GM21723 (cell line): ENCODE results near the gene GKN2.

Source experiments
- ATAC-seq: cut with Tn5 transposase; IDR thresholded peaks from one replicate; pipeline ENCODE4 v1.9.1; 2021; ENCODE audit warnings: mild to moderate bottlenecking, moderate library complexity; ENCODE audit not compliant: unreplicated experiment

The GKN2 gene

GRCh38 chr2:68921646-68922045 lies 31.0 kb downstream of the GKN2 start:
- ATAC-seq: no peak

- ATAC-seq: no peak
Measured at GRCh38 chr2:68920481-68921170, 32.1 kb downstream of the GKN2 start.

- ATAC-seq: no peak
Measured at GRCh38 chr2:68918497-68918896, 34.2 kb downstream of the GKN2 start.

GRCh38 chr2:68917034-68917718 lies 35.5 kb downstream of the GKN2 start:
- no peak for ATAC-seq

- no peak for ATAC-seq
Measured at GRCh38 chr2:68916226-68916625, 36.5 kb downstream of the GKN2 start.

GRCh38 chr2:68915393-68915792 lies 37.3 kb downstream of the GKN2 start:
- ATAC-seq: no peak

- ATAC-seq: no peak
Measured at GRCh38 chr2:68913359-68913758, 39.3 kb downstream of the GKN2 start.

GRCh38 chr2:68912732-68913131 lies 40.0 kb downstream of the GKN2 start:
- no peak for ATAC-seq

- no peak for ATAC-seq
Measured at GRCh38 chr2:68912111-68912510, 40.6 kb downstream of the GKN2 start.

- ATAC-seq: no peak
Measured at GRCh38 chr2:68911709-68912108, 41.0 kb downstream of the GKN2 start.

GRCh38 chr2:68911246-68911645 lies 41.4 kb downstream of the GKN2 start:
- ATAC-seq: no peak

- ATAC-seq: peak; percentile 47
Measured at GRCh38 chr2:68909793-68910674, 42.7 kb downstream of the GKN2 start.

- ATAC-seq: peak; percentile 94
Measured at GRCh38 chr2:68908392-68908970, 44.2 kb downstream of the GKN2 start.

- ATAC-seq: peak; percentile 21
Measured at GRCh38 chr2:68907920-68908253, 44.8 kb downstream of the GKN2 start.

GRCh38 chr2:68907232-68907919 lies 45.3 kb downstream of the GKN2 start:
- ATAC-seq: no peak

GRCh38 chr2:68906716-68907115 lies 46.0 kb downstream of the GKN2 start:
- no peak for ATAC-seq

- ATAC-seq: no peak
Measured at GRCh38 chr2:68905116-68905515, 47.6 kb downstream of the GKN2 start.

GRCh38 chr2:68901561-68901960 lies 51.1 kb downstream of the GKN2 start:
- no peak for ATAC-seq

GRCh38 chr2:68901199-68901514 lies 51.5 kb downstream of the GKN2 start:
- ATAC-seq: no peak

GRCh38 chr2:68900496-68901198 lies 52.0 kb downstream of the GKN2 start:
- ATAC-seq: no peak
